ENCODE data around the gene MLEC.

DNA sequence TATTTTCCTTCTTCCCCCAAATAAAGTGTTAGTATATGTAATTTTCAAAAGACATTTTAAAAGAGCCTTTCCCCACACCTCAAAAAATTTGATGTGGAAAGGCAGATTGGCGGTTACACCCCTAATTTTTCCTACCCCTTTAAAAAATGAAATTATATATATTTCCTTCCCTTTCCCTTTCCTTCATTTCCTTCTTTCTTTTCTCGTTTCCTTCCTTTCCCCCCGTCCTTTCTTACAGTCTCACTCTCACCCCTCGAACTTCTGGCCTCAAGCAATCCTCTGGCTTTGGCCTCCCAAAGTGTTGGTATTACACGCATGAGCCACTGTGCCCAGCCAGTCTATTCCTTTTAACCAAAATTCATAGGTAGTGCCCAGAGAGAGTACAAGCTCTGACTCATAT is 19.1 kb downstream of the MLEC start:
- TF ChIP-seq, protein P1, sequence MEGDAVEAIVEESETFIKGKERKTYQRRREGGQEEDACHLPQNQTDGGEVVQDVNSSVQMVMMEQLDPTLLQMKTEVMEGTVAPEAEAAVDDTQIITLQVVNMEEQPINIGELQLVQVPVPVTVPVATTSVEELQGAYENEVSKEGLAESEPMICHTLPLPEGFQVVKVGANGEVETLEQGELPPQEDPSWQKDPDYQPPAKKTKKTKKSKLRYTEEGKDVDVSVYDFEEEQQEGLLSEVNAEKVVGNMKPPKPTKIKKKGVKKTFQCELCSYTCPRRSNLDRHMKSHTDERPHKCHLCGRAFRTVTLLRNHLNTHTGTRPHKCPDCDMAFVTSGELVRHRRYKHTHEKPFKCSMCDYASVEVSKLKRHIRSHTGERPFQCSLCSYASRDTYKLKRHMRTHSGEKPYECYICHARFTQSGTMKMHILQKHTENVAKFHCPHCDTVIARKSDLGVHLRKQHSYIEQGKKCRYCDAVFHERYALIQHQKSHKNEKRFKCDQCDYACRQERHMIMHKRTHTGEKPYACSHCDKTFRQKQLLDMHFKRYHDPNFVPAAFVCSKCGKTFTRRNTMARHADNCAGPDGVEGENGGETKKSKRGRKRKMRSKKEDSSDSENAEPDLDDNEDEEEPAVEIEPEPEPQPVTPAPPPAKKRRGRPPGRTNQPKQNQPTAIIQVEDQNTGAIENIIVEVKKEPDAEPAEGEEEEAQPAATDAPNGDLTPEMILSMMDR (IDR thresholded peaks at IDR 0.05) = no peak
- no peak for TF ChIP-seq POLR2A (IDR thresholded peaks at IDR 0.05)
- TF ChIP-seq POLR2AphosphoS5 (IDR thresholded peaks at IDR 0.05) = no peak

Measured in prostate gland (tissue), 2 donors.